ENCODE data around the gene HSD3B7.

Gene HSD3B7

GRCh38 chr16:30986129-30986991, 1.4 kb downstream of the HSD3B7 start:
- Histone ChIP-seq H3K27me3 (ENCODE audit: insufficient read depth, poor library complexity, severe bottlenecking) (no peaks in the 10 kb centered on the region), H3K4me3 (replicated peaks; ENCODE audit: insufficient read depth, low read length) (no peak overlapping the region), H3K27ac (replicated peaks) (no peak overlapping the region)
- no peak for DNase-seq (ENCODE audit: low read depth in 1 of 2, low spot score in 1 of 2)
- TF ChIP-seq CTCF (IDR thresholded peaks at IDR 0.05; ENCODE audit: insufficient read depth, low read length) (no peak), GABPA (IDR thresholded peaks at IDR 0.05; ENCODE audit: low read depth) (no peak), REST (IDR thresholded peaks at IDR 0.05; ENCODE audit: insufficient replicate concordance, low read depth) (no peak)

- H3K4me3 ChIP-seq (replicated peaks; ENCODE audit: insufficient read depth, low read length) = no peak overlapping the region
- no peak overlapping the region for H3K27ac ChIP-seq (replicated peaks)
- H3K27me3 ChIP-seq (ENCODE audit: insufficient read depth, poor library complexity, severe bottlenecking) = no peaks in the 10 kb centered on the region
- TF ChIP-seq POLR2AphosphoS5 (IDR thresholded peaks at IDR 0.05; ENCODE audit: low read depth) = no peak
- TF ChIP-seq GABPA (IDR thresholded peaks at IDR 0.05; ENCODE audit: low read depth) = no peak
- DNase-seq (ENCODE audit: low read depth in 1 of 2, low spot score in 1 of 2) = no peak
Observed at GRCh38 chr16:30987581-30988190, 2.7 kb downstream of the HSD3B7 start.

- H3K27ac ChIP-seq (replicated peaks) = no peak overlapping the region
- no peak for TF ChIP-seq POLR2AphosphoS5 (IDR thresholded peaks at IDR 0.05; ENCODE audit: low read depth)
- no peak for TF ChIP-seq CTCF (IDR thresholded peaks at IDR 0.05; ENCODE audit: insufficient read depth, low read length)
- TF ChIP-seq GABPA (IDR thresholded peaks at IDR 0.05; ENCODE audit: low read depth) = no peak
- TF ChIP-seq SPI1 (IDR thresholded peaks at IDR 0.05; ENCODE audit: borderline replicate concordance, low read depth) = no peak
- no peak for TF ChIP-seq REST (IDR thresholded peaks at IDR 0.05; ENCODE audit: insufficient replicate concordance, low read depth)
- no peak for DNase-seq (ENCODE audit: low read depth in 1 of 2, low spot score in 1 of 2)
Observed at GRCh38 chr16:30989469-30990047, 4.6 kb downstream of the HSD3B7 start.

GRCh38 chr16:30990105-30990504, 5.1 kb downstream of the HSD3B7 start:
- TF ChIP-seq SPI1 (IDR thresholded peaks at IDR 0.05; ENCODE audit: borderline replicate concordance, low read depth) (no peak), REST (IDR thresholded peaks at IDR 0.05; ENCODE audit: insufficient replicate concordance, low read depth) (no peak), POLR2AphosphoS5 (IDR thresholded peaks at IDR 0.05; ENCODE audit: low read depth) (no peak), GABPA (IDR thresholded peaks at IDR 0.05; ENCODE audit: low read depth) (no peak), CTCF (IDR thresholded peaks at IDR 0.05; ENCODE audit: insufficient read depth, low read length) (no peak)
- no peaks in the 10 kb centered on the region for H3K27me3 ChIP-seq (ENCODE audit: insufficient read depth, poor library complexity, severe bottlenecking)
- no peak for DNase-seq (ENCODE audit: low read depth in 1 of 2, low spot score in 1 of 2)
- H3K27ac ChIP-seq (replicated peaks) = no peak overlapping the region
- no peak overlapping the region for H3K4me3 ChIP-seq (replicated peaks; ENCODE audit: insufficient read depth, low read length)

More at GRCh38 chr16:30989469-30990047, 4.6 kb downstream of the HSD3B7 start:
- Histone ChIP-seq H3K4me3 (replicated peaks; ENCODE audit: insufficient read depth, low read length) (no peak overlapping the region), H3K27me3 (ENCODE audit: insufficient read depth, poor library complexity, severe bottlenecking) (no peaks in the 10 kb centered on the region)

Measured in HL-60 (cell line).